Endothelial cell of umbilical vein (primary cell): ENCODE data around the gene S100P. TPM values are rescaled to one million over a fixed set of nuclear protein-coding genes. Genes with fewer than 3 reads are reported as not detected.

Source experiments
- BruUV-seq: library from RNA; stranded (reverse); fragments of 400-500 nt; replicated peaks from 2 replicates; lab custom pipeline; 2021; lab: Mats Ljungman, UMichigan
- CTCF ChIA-PET: fragments of 300-600, 350-600 bp; sonication (Branson Sonifier 250); formaldehyde crosslinking; loops from one replicate; lab custom pipeline; 2021; ENCODE audit warnings: antibody characterized with exemption, inconsistent platforms; lab: Charles Lee
- POLR2A ChIA-PET: fragments of 300-600, 350-600 bp; sonication (Branson Sonifier 250); formaldehyde crosslinking; loops from one replicate; lab custom pipeline; 2021; ENCODE audit warnings: antibody characterized with exemption, inconsistent platforms; lab: Charles Lee
- DNase-seq: peaks from one replicate; pipeline ENCODE4 v3.0.0-alpha.2; 2011; ENCODE audit warnings: low read depth, low spot score
- FAIRE-seq: peaks from 2 replicates; lab custom pipeline; 2011; peaks lifted over from hg19 to GRCh38; lab: Jason Lieb, UNC
- H2AFZ ChIP-seq: 2 replicates; pipeline ENCODE4 v1.6.0; 2012; ENCODE audit warnings: low read depth, low read length, control low read depth, inconsistent platforms
- H3K27ac ChIP-seq: 2 replicates; pipeline ENCODE4 v1.5.1; 2011; ENCODE audit warnings: low read depth, mild to moderate bottlenecking, control low read depth, low read length, moderate library complexity; ENCODE audit not compliant: insufficient read depth
- H3K27me3 ChIP-seq, 2 experiments: 2 replicates each; pipeline versions ENCODE4 v1.6.0 to v1.6.1; 2011; ENCODE audit warnings: low read length in 2 of 2, mixed read lengths in 1 of 2; ENCODE audit not compliant: control insufficient read depth in 2 of 2, insufficient read depth in 2 of 2
- H3K36me3 ChIP-seq, 2 experiments: 2 replicates in 1 of 2; 3 replicates in 1 of 2; pipeline ENCODE4 v1.5.1; 2011; ENCODE audit warnings: low read length in 2 of 2, mild to moderate bottlenecking in 1 of 2, moderate library complexity in 1 of 2; ENCODE audit not compliant: control insufficient read depth in 2 of 2, insufficient read depth in 2 of 2; ENCODE audit errors: extremely low read depth in 1 of 2
- H3K4me1 ChIP-seq: 3 replicates; pipeline ENCODE4 v1.5.1; 2011; ENCODE audit warnings: mild to moderate bottlenecking, low read length; ENCODE audit not compliant: control insufficient read depth, insufficient read depth; ENCODE audit errors: extremely low read depth
- H3K4me2 ChIP-seq: 2 replicates; pipeline ENCODE4 v1.6.1; 2011; ENCODE audit warnings: low read length, control low read depth, mixed read lengths; ENCODE audit not compliant: insufficient read depth
- H3K4me3 ChIP-seq, 3 experiments: fragments of 200-600 bp in 1 of 3; sonication (generic), shearing (Covaris generic) in 1 of 3; replicated peaks in 1 of 3; 2 replicates each; pipeline ENCODE4 v1.5.1; 2011 to 2016; ENCODE audit warnings: control low read depth in 3 of 3, low read length in 3 of 3, mild to moderate bottlenecking in 2 of 3, inconsistent platforms in 1 of 3, low read depth in 1 of 3, moderate library complexity in 1 of 3; ENCODE audit not compliant: insufficient read depth in 1 of 3
- H3K79me2 ChIP-seq: 2 replicates; pipeline ENCODE4 v1.6.0; 2012; ENCODE audit warnings: low read length, inconsistent platforms; ENCODE audit not compliant: control insufficient read depth, insufficient read depth
- H3K9ac ChIP-seq: replicated peaks from 2 replicates; pipeline ENCODE3; 2011; ENCODE audit warnings: low read length, control low read depth; ENCODE audit not compliant: insufficient read depth; ENCODE audit errors: extremely low read depth
- H3K9me1 ChIP-seq: replicated peaks from 3 replicates; pipeline ENCODE4 v1.6.0; 2011; ENCODE audit warnings: mild to moderate bottlenecking, low read length; ENCODE audit not compliant: control insufficient read depth, insufficient read depth; ENCODE audit errors: extremely low read depth
- H3K9me3 ChIP-seq: replicated peaks from 2 replicates; pipeline ENCODE4 v1.5.1; 2012; ENCODE audit warnings: low read length, inconsistent platforms; ENCODE audit not compliant: control insufficient read depth, insufficient read depth
- H4K20me1 ChIP-seq: replicated peaks from 2 replicates; pipeline ENCODE3; 2011; ENCODE audit warnings: mild to moderate bottlenecking, low read length; ENCODE audit not compliant: control insufficient read depth, insufficient read depth; ENCODE audit errors: extremely low read depth
- CTCF ChIP-seq, 2 donors: IDR thresholded peaks; 1 replicate in 1 of 2; 2 replicates in 1 of 2; pipeline ENCODE4 v1.5.1; 2011; ENCODE audit warnings: low read length in 2 of 2, mild to moderate bottlenecking in 2 of 2, moderate library complexity in 2 of 2, control low read depth in 1 of 2, inconsistent platforms in 1 of 2, low read depth in 1 of 2; ENCODE audit not compliant: insufficient read depth in 1 of 2; ENCODE audit errors: extremely low read depth in 1 of 2
- EZH2 ChIP-seq: IDR thresholded peaks from 2 replicates; pipeline ENCODE4 v1.6.1; 2012; ENCODE audit warnings: borderline replicate concordance, low read depth, mild to moderate bottlenecking, moderate library complexity, low read length, inconsistent platforms; ENCODE audit not compliant: severe bottlenecking
- FOS ChIP-seq: IDR thresholded peaks from 2 replicates; pipeline ENCODE4 v1.6.1; 2011; ENCODE audit warnings: mild to moderate bottlenecking, low read length, moderate library complexity, borderline replicate concordance; ENCODE audit not compliant: insufficient read depth
- GATA2 ChIP-seq: IDR thresholded peaks from 2 replicates; pipeline ENCODE4 v1.7.0; 2011; ENCODE audit warnings: low read depth, mild to moderate bottlenecking, moderate library complexity, mixed read lengths, low read length; ENCODE audit not compliant: insufficient read length, insufficient read depth
- JUN ChIP-seq: IDR thresholded peaks from 2 replicates; pipeline ENCODE4 v1.6.1; 2011; ENCODE audit warnings: borderline replicate concordance, low read depth; ENCODE audit not compliant: insufficient read length, insufficient read depth
- MAX ChIP-seq: IDR thresholded peaks from 2 replicates; pipeline ENCODE4 v1.6.1; 2011; ENCODE audit not compliant: insufficient read depth, insufficient read length
- MYC ChIP-seq: IDR thresholded peaks from one replicate; pipeline ENCODE4 v1.6.1; 2011; ENCODE audit warnings: mild to moderate bottlenecking, low read depth, low read length
- POLR2A ChIP-seq: IDR thresholded peaks from 2 replicates; pipeline ENCODE4 v1.6.1; 2012; ENCODE audit warnings: low read depth, mild to moderate bottlenecking, control low read depth, low read length
- POLR2AphosphoS5 ChIP-seq: IDR thresholded peaks from 2 replicates; pipeline ENCODE4 v1.6.1; 2012; ENCODE audit warnings: low read depth, mild to moderate bottlenecking, control low read depth, low read length, moderate library complexity; ENCODE audit not compliant: insufficient read depth
- dilution Hi-C: fragments of 300-500 bp; cut with MboI; formaldehyde crosslinking; loops from one replicate; pipeline ENCODE4 v1.15.0; 2019; ENCODE audit warnings: low sequenced_read_pairs; ENCODE audit not compliant: extremely low pct_ligation_motif_present
- intact Hi-C: fragments of 100-400 bp; cut with micrococcal nuclease; formaldehyde crosslinking; loops from one replicate; pipeline ENCODE4 v1.10.0; 2022
- polyA plus RNA-seq, 4 experiments: library from polyadenylated mRNA; depleted of rRNA in 3 of 4; stranded (reverse) in 3 of 4; unstranded in 1 of 4; fragments of >200 nt; gene quantifications; 2 replicates each; pipeline versions ENCODE4 v1.2.1 to v1.2.3, GENCODE V29; 2011 to 2012; ENCODE audit warnings: missing spikeins in 1 of 4
- total RNA-seq: library from RNA; stranded (reverse); gene quantifications from 2 replicates; pipeline ENCODE4 v1.2.3, GENCODE V29; 2021

Gene S100P
- total and polyA plus RNA-seq, 2 donors (not counting 3 experiments of a cell fraction or from before 2014, with no cell fraction given) = not detected

GRCh38 chr4:6655924-6656323, 37.8 kb upstream of the S100P start:
- FAIRE-seq (no peak), DNase-seq (no peak)
- H3K9me3 ChIP-seq = no peaks in the 10 kb centered on the region
- H3K4me1 ChIP-seq = peaks cover 2% of the 10 kb centered on the region
- H4K20me1 ChIP-seq = no peaks in the 10 kb centered on the region
- no peaks in the 10 kb centered on the region for H3K79me2 ChIP-seq
- H2AFZ ChIP-seq = no peak overlapping the region
- POLR2A ChIA-PET = no interaction called here
- dilution Hi-C loops = no loop called here
- H3K9me1 ChIP-seq = no peaks in the 10 kb centered on the region
- TF ChIP-seq GATA2 = no peak
- TF ChIP-seq JUN = no peak
- no peak for TF ChIP-seq EZH2
- no peak for TF ChIP-seq POLR2AphosphoS5
- TF ChIP-seq POLR2A = no peak
- no peak for TF ChIP-seq MAX
- TF ChIP-seq MYC = no peak
- TF ChIP-seq CTCF (IDR thresholded peaks at IDR 0.05; ENCODE audit: extremely low read depth in 1 of 2, insufficient read depth in 1 of 2, low read depth in 1 of 2, low read length in 2 of 2) = no peak
- no peak for TF ChIP-seq FOS
- H3K36me3 ChIP-seq = no peaks in the 10 kb centered on the region
- CTCF ChIA-PET = interaction anchor here (0.6 to 1.5 kb wide), 2 partner anchors 14 to 107 kb away, joined by 3 to 4 read pairs; no protein-coding TSS in a partner anchor
- no peak overlapping the region for H3K4me2 ChIP-seq
- H3K27me3 ChIP-seq = peaks cover under 1 to 16% of the 10 kb centered on the region in 2 experiments
- no peak overlapping the region for H3K4me3 ChIP-seq
- no peak overlapping the region for H3K27ac ChIP-seq
- no TSS peak for BruUV-seq
- intact Hi-C loops = no loop called here
- no peak overlapping the region for H3K9ac ChIP-seq
